ENCODE results near the gene OMP.

- TF ChIP-seq YY1 (IDR thresholded peaks at IDR 0.05; ENCODE audit: low read depth) (no peak), RAD21 (IDR thresholded peaks at IDR 0.05; ENCODE audit: low read depth) (no peak), TAF1 (IDR thresholded peaks at IDR 0.05; ENCODE audit: low read depth) (no peak), TEAD4 (IDR thresholded peaks at IDR 0.05) (no peak), ZBTB7A (IDR thresholded peaks at IDR 0.05; ENCODE audit: low read depth) (no peak), NFIC (IDR thresholded peaks at IDR 0.05) (no peak), EP300 (IDR thresholded peaks at IDR 0.05; ENCODE audit: borderline replicate concordance) (no peak)
- TF ChIP-seq, protein P1, sequence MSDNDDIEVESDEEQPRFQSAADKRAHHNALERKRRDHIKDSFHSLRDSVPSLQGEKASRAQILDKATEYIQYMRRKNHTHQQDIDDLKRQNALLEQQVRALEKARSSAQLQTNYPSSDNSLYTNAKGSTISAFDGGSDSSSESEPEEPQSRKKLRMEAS (IDR thresholded peaks at IDR 0.05), result no peak
- TF ChIP-seq, protein P2, sequence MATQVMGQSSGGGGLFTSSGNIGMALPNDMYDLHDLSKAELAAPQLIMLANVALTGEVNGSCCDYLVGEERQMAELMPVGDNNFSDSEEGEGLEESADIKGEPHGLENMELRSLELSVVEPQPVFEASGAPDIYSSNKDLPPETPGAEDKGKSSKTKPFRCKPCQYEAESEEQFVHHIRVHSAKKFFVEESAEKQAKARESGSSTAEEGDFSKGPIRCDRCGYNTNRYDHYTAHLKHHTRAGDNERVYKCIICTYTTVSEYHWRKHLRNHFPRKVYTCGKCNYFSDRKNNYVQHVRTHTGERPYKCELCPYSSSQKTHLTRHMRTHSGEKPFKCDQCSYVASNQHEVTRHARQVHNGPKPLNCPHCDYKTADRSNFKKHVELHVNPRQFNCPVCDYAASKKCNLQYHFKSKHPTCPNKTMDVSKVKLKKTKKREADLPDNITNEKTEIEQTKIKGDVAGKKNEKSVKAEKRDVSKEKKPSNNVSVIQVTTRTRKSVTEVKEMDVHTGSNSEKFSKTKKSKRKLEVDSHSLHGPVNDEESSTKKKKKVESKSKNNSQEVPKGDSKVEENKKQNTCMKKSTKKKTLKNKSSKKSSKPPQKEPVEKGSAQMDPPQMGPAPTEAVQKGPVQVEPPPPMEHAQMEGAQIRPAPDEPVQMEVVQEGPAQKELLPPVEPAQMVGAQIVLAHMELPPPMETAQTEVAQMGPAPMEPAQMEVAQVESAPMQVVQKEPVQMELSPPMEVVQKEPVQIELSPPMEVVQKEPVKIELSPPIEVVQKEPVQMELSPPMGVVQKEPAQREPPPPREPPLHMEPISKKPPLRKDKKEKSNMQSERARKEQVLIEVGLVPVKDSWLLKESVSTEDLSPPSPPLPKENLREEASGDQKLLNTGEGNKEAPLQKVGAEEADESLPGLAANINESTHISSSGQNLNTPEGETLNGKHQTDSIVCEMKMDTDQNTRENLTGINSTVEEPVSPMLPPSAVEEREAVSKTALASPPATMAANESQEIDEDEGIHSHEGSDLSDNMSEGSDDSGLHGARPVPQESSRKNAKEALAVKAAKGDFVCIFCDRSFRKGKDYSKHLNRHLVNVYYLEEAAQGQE (IDR thresholded peaks at IDR 0.05; ENCODE audit: low read depth), result no peak
Measured at GRCh38 chr11:77103319-77103718, 679 bp downstream of the OMP start.

All from Ishikawa (cell line).